ENCODE results near the gene DHTKD1.
"Not testable (repeated sequence)": the region's sequence is repeated elsewhere in the genome, so short reads cannot be mapped to it uniquely, and the experiment has no call there.

DHTKD1 gene

GRCh38 chr10:12063483-12063818 lies 5.3 kb upstream of the DHTKD1 start:
- DNase-seq = no peak

GRCh38 chr10:12067336-12067735 lies 1.4 kb upstream of the DHTKD1 start:
- no peak for DNase-seq

GRCh38 chr10:12071441-12071840 lies 2.7 kb downstream of the DHTKD1 start:
- DNase-seq = not testable (repeated sequence)

- DNase-seq = no peak
These were observed 4.8 kb downstream of the DHTKD1 start for GRCh38 chr10:12073526-12073925.

- no peak for DNase-seq
These were observed 8.9 kb downstream of the DHTKD1 start for GRCh38 chr10:12077580-12078180.

GRCh38 chr10:12081470-12081869 lies 12.7 kb downstream of the DHTKD1 start:
- DNase-seq = no peak

- DNase-seq = no peak
These were observed 13.3 kb downstream of the DHTKD1 start for GRCh38 chr10:12081879-12082557.

GRCh38 chr10:12088919-12089318 lies 20.2 kb downstream of the DHTKD1 start:
- DNase-seq = no peak

- DNase-seq = no peak
These were observed 22.7 kb downstream of the DHTKD1 start for GRCh38 chr10:12091421-12091820.

- DNase-seq = not testable (repeated sequence)
These were observed 28.6 kb downstream of the DHTKD1 start for GRCh38 chr10:12097361-12097760.

GRCh38 chr10:12097791-12098190 lies 29.0 kb downstream of the DHTKD1 start:
- no peak for DNase-seq

- no peak for DNase-seq
These were observed 30.2 kb downstream of the DHTKD1 start for GRCh38 chr10:12098966-12099365.

GRCh38 chr10:12103802-12104201 lies 35.0 kb downstream of the DHTKD1 start:
- DNase-seq = no peak

- DNase-seq = no peak
These were observed 39.0 kb downstream of the DHTKD1 start for GRCh38 chr10:12107781-12108180.

GRCh38 chr10:12109286-12109685 lies 40.5 kb downstream of the DHTKD1 start:
- DNase-seq = no peak

- no peak for DNase-seq
These were observed 42.8 kb downstream of the DHTKD1 start for GRCh38 chr10:12111528-12111927.

GRCh38 chr10:12113627-12114026 lies 44.9 kb downstream of the DHTKD1 start:
- DNase-seq = no peak

- DNase-seq = no peak
These were observed 52.9 kb downstream of the DHTKD1 start for GRCh38 chr10:12121673-12122072.

- DNase-seq = peak; percentile 98
These were observed 60.7 kb downstream of the DHTKD1 start, which contains the start of gene SEC61A2 for GRCh38 chr10:12129222-12130111. Gene SEC61A2 (plus strand): TSS chr10:12129677. CDS start chr10:12129788, 111 bp downstream.

GRCh38 chr10:12130237-12130872 lies 61.6 kb downstream of the DHTKD1 start:
- DNase-seq = no peak

GRCh38 chr10:12135631-12136030 lies 66.9 kb downstream of the DHTKD1 start:
- no peak for DNase-seq

- DNase-seq = no peak
These were observed 71.3 kb downstream of the DHTKD1 start for GRCh38 chr10:12140038-12140437.

- DNase-seq = no peak
These were observed 75.8 kb downstream of the DHTKD1 start for GRCh38 chr10:12144538-12144937.
